IgD-negative memory B cell (primary cell): ENCODE results near the gene ANXA8L1. TPM values are rescaled to one million over a fixed set of nuclear protein-coding genes. Genes with fewer than 3 reads are reported as not detected.
A peak's percentile ranks its signal among the peaks of the same experiment; 100 is the strongest.
"Not testable (repeated sequence)": the region's sequence is repeated elsewhere in the genome, so short reads cannot be mapped to it uniquely, and the experiment has no call there.

ENCODE experiments used
- H3K27ac Mint-ChIP-seq, 3 donors: one replicate each; pipeline ENCODE4 v1.8.0; 2020 to 2022; ENCODE audit warnings: mild to moderate bottlenecking in 3 of 3, mixed read lengths in 3 of 3, moderate library complexity in 1 of 3
- H3K27me3 Mint-ChIP-seq: one replicate; pipeline ENCODE4 v1.8.0; 2021; ENCODE audit warnings: mixed read lengths
- H3K36me3 Mint-ChIP-seq: one replicate; pipeline ENCODE4 v1.8.0; 2020; ENCODE audit warnings: mild to moderate bottlenecking, mixed read lengths
- H3K4me1 Mint-ChIP-seq, 3 donors: one replicate each; pipeline ENCODE4 v1.8.0; 2020 to 2022; ENCODE audit warnings: mixed read lengths in 3 of 3, mild to moderate bottlenecking in 1 of 3
- H3K4me3 Mint-ChIP-seq, 4 donors: one replicate each; pipeline ENCODE4 v1.8.0; 2020 to 2022; ENCODE audit warnings: mild to moderate bottlenecking in 4 of 4, mixed read lengths in 4 of 4, moderate library complexity in 3 of 4
- H3K9me3 Mint-ChIP-seq, 3 donors: one replicate each; pipeline ENCODE4 v1.8.0; 2020 to 2021; ENCODE audit warnings: mixed read lengths in 3 of 3, mild to moderate bottlenecking in 1 of 3
- polyA plus RNA-seq: library from polyadenylated mRNA; unstranded; fragments of 300-500 nt; fragmentation: Illumina TruSeq; gene quantifications from one replicate; pipeline ENCODE4 v1.2.3, GENCODE V29; 2021

Gene ANXA8L1
- not detected for polyA plus RNA-seq

GRCh38 chr10:46375406-46375805 lies at the start of gene ANXA8L1:
Gene ANXA8L1 (plus strand): TSS chr10:46375776. CDS start chr10:46375852, 76 bp downstream.
- not testable (repeated sequence) for H3K9me3 Mint-ChIP-seq, H3K27me3 Mint-ChIP-seq, H3K27ac Mint-ChIP-seq, H3K36me3 Mint-ChIP-seq, H3K4me3 Mint-ChIP-seq, H3K4me1 Mint-ChIP-seq

- Mint-ChIP-seq H3K36me3 (no peaks in the 10 kb centered on the region), H3K27ac (no peak overlapping the region), H3K4me3 (no peak overlapping the region)
Observed at GRCh38 chr10:46326066-46326465, 49.5 kb upstream of the ANXA8L1 start.

GRCh38 chr10:46326971-46327370 lies 48.6 kb upstream of the ANXA8L1 start:
- Mint-ChIP-seq H3K27me3 (peaks cover 5% of the 10 kb centered on the region), H3K36me3 (no peaks in the 10 kb centered on the region), H3K27ac (no peak overlapping the region), H3K4me1 (no peaks in the 10 kb centered on the region), H3K4me3 (no peak overlapping the region), H3K9me3 (peaks cover 0 to 2% (median 0%) of the 10 kb centered on the region in 3 donors)

More at GRCh38 chr10:46326066-46326465, 49.5 kb upstream of the ANXA8L1 start:
- H3K9me3 Mint-ChIP-seq: peaks cover 0 to 2% (median 0%) of the 10 kb centered on the region in 3 donors
- H3K27me3 Mint-ChIP-seq: peaks cover 7% of the 10 kb centered on the region
- H3K4me1 Mint-ChIP-seq: no peaks in the 10 kb centered on the region

GRCh38 chr10:46327685-46328084 lies 47.9 kb upstream of the ANXA8L1 start:
- Mint-ChIP-seq H3K4me3 (no peak overlapping the region), H3K27me3 (peaks cover 5% of the 10 kb centered on the region), H3K27ac (no peak overlapping the region), H3K36me3 (no peaks in the 10 kb centered on the region), H3K4me1 (no peaks in the 10 kb centered on the region), H3K9me3 (peaks cover 0 to 2% (median 0%) of the 10 kb centered on the region in 3 donors)

- Mint-ChIP-seq H3K4me1 (no peaks in the 10 kb centered on the region), H3K36me3 (no peaks in the 10 kb centered on the region), H3K4me3 (no peak overlapping the region), H3K27ac (no peak overlapping the region), H3K27me3 (peaks cover 5% of the 10 kb centered on the region), H3K9me3 (peaks cover 0 to 2% (median 0%) of the 10 kb centered on the region in 3 donors)
Observed at GRCh38 chr10:46328853-46329689, 46.5 kb upstream of the ANXA8L1 start.

- Mint-ChIP-seq H3K4me1 (no peaks in the 10 kb centered on the region), H3K27ac (no peak overlapping the region), H3K4me3 (peak overlapping the region in 1 of 4 donors; percentile 6), H3K9me3 (peaks cover 0 to 2% (median 0%) of the 10 kb centered on the region in 3 donors), H3K27me3 (peaks cover 5% of the 10 kb centered on the region), H3K36me3 (no peaks in the 10 kb centered on the region)
Observed at GRCh38 chr10:46329690-46330016, 45.9 kb upstream of the ANXA8L1 start.

GRCh38 chr10:46330894-46331293 lies 44.7 kb upstream of the ANXA8L1 start:
- H3K36me3 Mint-ChIP-seq: no peaks in the 10 kb centered on the region
- peaks cover 5% of the 10 kb centered on the region for H3K27me3 Mint-ChIP-seq
- H3K4me1 Mint-ChIP-seq: no peaks in the 10 kb centered on the region
- H3K27ac Mint-ChIP-seq: no peak overlapping the region
- H3K4me3 Mint-ChIP-seq: no peak overlapping the region
- H3K9me3 Mint-ChIP-seq: peaks cover 0 to 2% (median 0%) of the 10 kb centered on the region in 3 donors

GRCh38 chr10:46365484-46365883 lies 10.1 kb upstream of the ANXA8L1 start:
- not testable (repeated sequence) for H3K9me3 Mint-ChIP-seq, H3K4me1 Mint-ChIP-seq, H3K36me3 Mint-ChIP-seq, H3K27ac Mint-ChIP-seq, H3K4me3 Mint-ChIP-seq, H3K27me3 Mint-ChIP-seq

- not testable (repeated sequence) for H3K4me1 Mint-ChIP-seq, H3K9me3 Mint-ChIP-seq, H3K4me3 Mint-ChIP-seq, H3K27me3 Mint-ChIP-seq, H3K27ac Mint-ChIP-seq, H3K36me3 Mint-ChIP-seq
Observed at GRCh38 chr10:46367209-46367608, 8.4 kb upstream of the ANXA8L1 start.

GRCh38 chr10:46367666-46368240 lies 7.8 kb upstream of the ANXA8L1 start:
- H3K9me3 Mint-ChIP-seq, H3K27me3 Mint-ChIP-seq: not testable (repeated sequence)

GRCh38 chr10:46368956-46369355 lies 6.6 kb upstream of the ANXA8L1 start:
- H3K9me3 Mint-ChIP-seq, H3K27ac Mint-ChIP-seq, H3K4me1 Mint-ChIP-seq, H3K4me3 Mint-ChIP-seq, H3K27me3 Mint-ChIP-seq, H3K36me3 Mint-ChIP-seq: not testable (repeated sequence)

More at GRCh38 chr10:46367666-46368240, 7.8 kb upstream of the ANXA8L1 start:
- H3K4me3 Mint-ChIP-seq, H3K36me3 Mint-ChIP-seq, H3K27ac Mint-ChIP-seq, H3K4me1 Mint-ChIP-seq: not testable (repeated sequence)

GRCh38 chr10:46374410-46374809 lies 1.2 kb upstream of the ANXA8L1 start:
- H3K27me3 Mint-ChIP-seq, H3K36me3 Mint-ChIP-seq, H3K9me3 Mint-ChIP-seq, H3K4me1 Mint-ChIP-seq, H3K4me3 Mint-ChIP-seq, H3K27ac Mint-ChIP-seq: not testable (repeated sequence)

GRCh38 chr10:46377022-46377421 lies 1.4 kb downstream of the ANXA8L1 start:
- not testable (repeated sequence) for H3K4me1 Mint-ChIP-seq, H3K4me3 Mint-ChIP-seq, H3K27me3 Mint-ChIP-seq, H3K9me3 Mint-ChIP-seq, H3K27ac Mint-ChIP-seq, H3K36me3 Mint-ChIP-seq

GRCh38 chr10:46377651-46378050 lies 2.1 kb downstream of the ANXA8L1 start:
- H3K4me1 Mint-ChIP-seq, H3K27ac Mint-ChIP-seq, H3K36me3 Mint-ChIP-seq, H3K4me3 Mint-ChIP-seq, H3K27me3 Mint-ChIP-seq, H3K9me3 Mint-ChIP-seq: not testable (repeated sequence)

- not testable (repeated sequence) for H3K4me1 Mint-ChIP-seq, H3K36me3 Mint-ChIP-seq, H3K27me3 Mint-ChIP-seq, H3K27ac Mint-ChIP-seq, H3K4me3 Mint-ChIP-seq, H3K9me3 Mint-ChIP-seq
Observed at GRCh38 chr10:46378108-46378507, 2.5 kb downstream of the ANXA8L1 start.

- H3K27me3 Mint-ChIP-seq, H3K27ac Mint-ChIP-seq, H3K36me3 Mint-ChIP-seq, H3K4me1 Mint-ChIP-seq, H3K9me3 Mint-ChIP-seq, H3K4me3 Mint-ChIP-seq: not testable (repeated sequence)
Observed at GRCh38 chr10:46379233-46379848, 3.8 kb downstream of the ANXA8L1 start.
